ENCODE results near the gene KRTAP12-2.

GRCh38 chr21:44671911-44672310, 5.2 kb upstream of the KRTAP12-2 start:
- TF ChIP-seq EZH2 (IDR thresholded peaks at IDR 0.05; ENCODE audit: borderline replicate concordance, low read depth, low read length, poor library complexity, severe bottlenecking), result no peak
- TF ChIP-seq CTCF (conservative IDR thresholded peaks at IDR 0.05; ENCODE audit: low read depth, low read length), result no peak

Measured in A673 (cell line).